PC-9 (cell line): ENCODE measurements around the gene PALLD.

Experiments
- EZH2 ChIP-seq: fragments of 200-600 bp; sonication (generic); IDR thresholded peaks from 2 replicates; pipeline ENCODE4 v1.8.0; 2017; ENCODE audit warnings: antibody characterized with exemption, low read depth
- TF ChIP-seq, protein P1 (sequence below): fragments of 200-600 bp; sonication (generic); conservative IDR thresholded peaks from 2 replicates; pipeline ENCODE4 v1.6.1; 2017; ENCODE audit warnings: mixed run types, antibody characterized with exemption, mild to moderate bottlenecking, moderate library complexity

DNA sequence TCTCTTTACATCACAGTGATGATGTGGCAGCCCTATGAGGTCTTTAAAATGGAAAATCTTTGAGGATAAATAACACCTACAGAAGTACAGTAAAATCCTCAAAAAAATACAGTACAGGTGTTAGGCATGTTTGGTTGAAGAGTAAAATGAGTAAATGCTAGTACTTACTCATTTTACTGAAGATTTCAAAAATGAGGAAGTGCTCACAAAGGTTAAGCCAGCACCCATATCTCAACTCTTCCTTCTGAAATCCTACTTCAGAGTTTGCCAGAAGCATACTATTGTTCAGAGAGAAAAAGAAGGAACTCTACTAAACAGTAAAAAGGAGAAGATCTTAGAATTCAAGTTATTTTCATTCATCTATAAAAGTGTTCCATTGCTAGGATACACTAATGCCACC, 382.3 kb downstream of the PALLD start:
- TF ChIP-seq, protein P1, sequence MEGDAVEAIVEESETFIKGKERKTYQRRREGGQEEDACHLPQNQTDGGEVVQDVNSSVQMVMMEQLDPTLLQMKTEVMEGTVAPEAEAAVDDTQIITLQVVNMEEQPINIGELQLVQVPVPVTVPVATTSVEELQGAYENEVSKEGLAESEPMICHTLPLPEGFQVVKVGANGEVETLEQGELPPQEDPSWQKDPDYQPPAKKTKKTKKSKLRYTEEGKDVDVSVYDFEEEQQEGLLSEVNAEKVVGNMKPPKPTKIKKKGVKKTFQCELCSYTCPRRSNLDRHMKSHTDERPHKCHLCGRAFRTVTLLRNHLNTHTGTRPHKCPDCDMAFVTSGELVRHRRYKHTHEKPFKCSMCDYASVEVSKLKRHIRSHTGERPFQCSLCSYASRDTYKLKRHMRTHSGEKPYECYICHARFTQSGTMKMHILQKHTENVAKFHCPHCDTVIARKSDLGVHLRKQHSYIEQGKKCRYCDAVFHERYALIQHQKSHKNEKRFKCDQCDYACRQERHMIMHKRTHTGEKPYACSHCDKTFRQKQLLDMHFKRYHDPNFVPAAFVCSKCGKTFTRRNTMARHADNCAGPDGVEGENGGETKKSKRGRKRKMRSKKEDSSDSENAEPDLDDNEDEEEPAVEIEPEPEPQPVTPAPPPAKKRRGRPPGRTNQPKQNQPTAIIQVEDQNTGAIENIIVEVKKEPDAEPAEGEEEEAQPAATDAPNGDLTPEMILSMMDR: no peak
- no peak for TF ChIP-seq EZH2
